Measurements from ENCODE around the gene ACAP3.

GRCh38 chr1:1285611-1286311 is 22.0 kb downstream of the ACAP3 start:
- TF ChIP-seq EZH2phosphoT487 (IDR thresholded peaks at IDR 0.05; ENCODE audit: low read depth) (no peak), CTCF (IDR thresholded peaks at IDR 0.05; ENCODE audit: low read depth, low read length) (no peak)

Data from OCI-LY3 (cell line).